ENCODE data around the gene C17orf75.

Gene C17orf75

GRCh38 chr17:32357615-32358014, 15.6 kb upstream of the C17orf75 start:
- H3K4me2 ChIP-seq (ENCODE audit: low read depth, low read length, poor library complexity, severe bottlenecking), result peak overlapping the region; percentile 1
- no peaks in the 10 kb centered on the region for H3F3A ChIP-seq (ENCODE audit: low read depth)
- H3K4me1 ChIP-seq (ENCODE audit: insufficient read depth, low read length, poor library complexity, severe bottlenecking), result peaks cover 48% of the 10 kb centered on the region
- peaks cover 97% of the 10 kb centered on the region for H4K20me1 ChIP-seq (ENCODE audit: insufficient read depth, low read length, poor library complexity, severe bottlenecking)
- peak overlapping the region; percentile 11 for H3K4me3 ChIP-seq (ENCODE audit: low read length, poor library complexity, severe bottlenecking)
- H3K9me3 ChIP-seq (ENCODE audit: insufficient read depth, low read depth, low read length), result no peaks in the 10 kb centered on the region
- H3K9me2 ChIP-seq (replicated peaks; ENCODE audit: low read depth, low read length), result no peaks in the 10 kb centered on the region
- peaks cover 79% of the 10 kb centered on the region for H3K36me3 ChIP-seq (ENCODE audit: insufficient read depth, low read length)
- H3K79me2 ChIP-seq (ENCODE audit: insufficient read depth, low read length), result peaks cover 99% of the 10 kb centered on the region
- TF ChIP-seq EZH2phosphoT487 (IDR thresholded peaks at IDR 0.05; ENCODE audit: borderline replicate concordance) (no peak), CTCF (conservative IDR thresholded peaks at IDR 0.05; ENCODE audit: low read length) (no peak)
- no peak overlapping the region for H3K9ac ChIP-seq (ENCODE audit: low read depth, low read length, poor library complexity, severe bottlenecking)
- no peaks in the 10 kb centered on the region for H3K27me3 ChIP-seq (ENCODE audit: insufficient read depth, low read length, poor library complexity, severe bottlenecking)
- H2AFZ ChIP-seq (ENCODE audit: low read length), result no peak overlapping the region

- no peak overlapping the region for H2AFZ ChIP-seq (ENCODE audit: low read length)
- no peaks in the 10 kb centered on the region for H3F3A ChIP-seq (ENCODE audit: low read depth)
- H3K9me3 ChIP-seq (ENCODE audit: insufficient read depth, low read depth, low read length), result no peaks in the 10 kb centered on the region
- peaks cover 54% of the 10 kb centered on the region for H3K4me1 ChIP-seq (ENCODE audit: insufficient read depth, low read length, poor library complexity, severe bottlenecking)
- H3K36me3 ChIP-seq (ENCODE audit: insufficient read depth, low read length), result peaks cover 74% of the 10 kb centered on the region
- peaks cover 97% of the 10 kb centered on the region for H4K20me1 ChIP-seq (ENCODE audit: insufficient read depth, low read length, poor library complexity, severe bottlenecking)
- H3K4me3 ChIP-seq (ENCODE audit: low read length, poor library complexity, severe bottlenecking), result peak overlapping the region; percentile 93
- no peaks in the 10 kb centered on the region for H3K9me2 ChIP-seq (replicated peaks; ENCODE audit: low read depth, low read length)
- TF ChIP-seq EZH2phosphoT487 (IDR thresholded peaks at IDR 0.05; ENCODE audit: borderline replicate concordance), result no peak
- TF ChIP-seq CTCF (conservative IDR thresholded peaks at IDR 0.05; ENCODE audit: low read length), result no peak
- peaks cover 99% of the 10 kb centered on the region for H3K79me2 ChIP-seq (ENCODE audit: insufficient read depth, low read length)
- H3K27me3 ChIP-seq (ENCODE audit: insufficient read depth, low read length, poor library complexity, severe bottlenecking), result no peaks in the 10 kb centered on the region
- H3K4me2 ChIP-seq (ENCODE audit: low read depth, low read length, poor library complexity, severe bottlenecking), result peak overlapping the region; percentile 75
- no peak overlapping the region for H3K9ac ChIP-seq (ENCODE audit: low read depth, low read length, poor library complexity, severe bottlenecking)
These were observed 14.8 kb upstream of the C17orf75 start for GRCh38 chr17:32356750-32357149.

- H3K79me2 ChIP-seq (ENCODE audit: insufficient read depth, low read length), result peaks cover 99% of the 10 kb centered on the region
- H3K4me3 ChIP-seq (ENCODE audit: low read length, poor library complexity, severe bottlenecking), result peak overlapping the region; percentile 93
- H3K4me2 ChIP-seq (ENCODE audit: low read depth, low read length, poor library complexity, severe bottlenecking), result peak overlapping the region; percentile 75
- H2AFZ ChIP-seq (ENCODE audit: low read length), result no peak overlapping the region
- no peak overlapping the region for H3K9ac ChIP-seq (ENCODE audit: low read depth, low read length, poor library complexity, severe bottlenecking)
- TF ChIP-seq CTCF (conservative IDR thresholded peaks at IDR 0.05; ENCODE audit: low read length), result no peak
- TF ChIP-seq EZH2phosphoT487 (IDR thresholded peaks at IDR 0.05; ENCODE audit: borderline replicate concordance), result no peak
- H3K27me3 ChIP-seq (ENCODE audit: insufficient read depth, low read length, poor library complexity, severe bottlenecking), result no peaks in the 10 kb centered on the region
- peaks cover 57% of the 10 kb centered on the region for H3K4me1 ChIP-seq (ENCODE audit: insufficient read depth, low read length, poor library complexity, severe bottlenecking)
- no peaks in the 10 kb centered on the region for H3K9me2 ChIP-seq (replicated peaks; ENCODE audit: low read depth, low read length)
- H3K9me3 ChIP-seq (ENCODE audit: insufficient read depth, low read depth, low read length), result no peaks in the 10 kb centered on the region
- H4K20me1 ChIP-seq (ENCODE audit: insufficient read depth, low read length, poor library complexity, severe bottlenecking), result peaks cover 97% of the 10 kb centered on the region
- no peaks in the 10 kb centered on the region for H3F3A ChIP-seq (ENCODE audit: low read depth)
- peaks cover 70% of the 10 kb centered on the region for H3K36me3 ChIP-seq (ENCODE audit: insufficient read depth, low read length)
These were observed 14.4 kb upstream of the C17orf75 start for GRCh38 chr17:32356378-32356743.

Data from Loucy (cell line).